Thyroid gland (tissue), 4 donors: Measurements from ENCODE around the gene EFCAB6.

Source experiments
- CTCF ChIP-seq, 6 experiments: fragments of 200-600 bp in 3 of 6; fragments of 450-650 bp in 3 of 6; sonication (generic) in 3 of 6; IDR thresholded peaks; one replicate each; pipeline ENCODE4 v1.5.1; 2016 to 2019; ENCODE audit warnings: antibody characterized with exemption in 6 of 6, mild to moderate bottlenecking in 2 of 6, inconsistent platforms in 1 of 6, moderate library complexity in 1 of 6
- POLR2A ChIP-seq, 2 donors: fragments of 450-650 bp; IDR thresholded peaks; one replicate each; pipeline ENCODE4 v1.6.1; 2017; ENCODE audit warnings: antibody characterized with exemption in 2 of 2, mild to moderate bottlenecking in 2 of 2, moderate library complexity in 1 of 2

DNA sequence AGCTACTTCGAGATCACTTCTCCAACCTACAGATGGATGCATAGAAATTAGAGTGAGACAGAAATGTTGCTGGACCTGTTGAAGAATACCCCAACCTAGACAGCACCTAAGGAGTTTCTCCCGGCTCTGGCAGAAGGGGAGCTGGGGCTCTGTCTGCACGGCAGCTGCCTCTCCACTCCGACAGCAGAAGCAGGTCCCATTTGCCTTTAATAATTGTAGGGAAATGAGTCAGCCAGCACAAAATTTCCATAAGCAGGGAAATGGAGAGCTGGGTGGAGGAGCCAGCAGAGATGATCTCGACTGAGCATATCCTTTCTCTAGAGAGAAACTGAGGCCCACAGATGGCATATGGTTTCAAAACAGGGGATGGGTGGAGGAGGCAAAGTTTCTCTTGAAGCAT lies 80.1 kb downstream of the EFCAB6 start:
- TF ChIP-seq CTCF (IDR thresholded peaks at IDR 0.05) (no peak), POLR2A (IDR thresholded peaks at IDR 0.05) (no peak)
